ENCODE measurements around the gene AKR1C3. TPM values are rescaled to one million over a fixed set of nuclear protein-coding genes. Genes with fewer than 3 reads are reported as not detected.
"Not testable (repeated sequence)": the region's sequence is repeated elsewhere in the genome, so short reads cannot be mapped to it uniquely, and the experiment has no call there.

The AKR1C3 gene
- total RNA-seq, 1 donor from 2014 or later = 23.2 TPM

- DNase-seq = no peak
- intact Hi-C loops (cut with micrococcal nuclease) = no loop called here
- no peak for ATAC-seq
These were observed 14.4 kb upstream of the AKR1C3 start for GRCh38 chr10:5079836-5080235.

- no peak for ATAC-seq
- intact Hi-C loops (cut with micrococcal nuclease) = no loop called here
These were observed 13.1 kb upstream of the AKR1C3 start for GRCh38 chr10:5081091-5081490.

DNA sequence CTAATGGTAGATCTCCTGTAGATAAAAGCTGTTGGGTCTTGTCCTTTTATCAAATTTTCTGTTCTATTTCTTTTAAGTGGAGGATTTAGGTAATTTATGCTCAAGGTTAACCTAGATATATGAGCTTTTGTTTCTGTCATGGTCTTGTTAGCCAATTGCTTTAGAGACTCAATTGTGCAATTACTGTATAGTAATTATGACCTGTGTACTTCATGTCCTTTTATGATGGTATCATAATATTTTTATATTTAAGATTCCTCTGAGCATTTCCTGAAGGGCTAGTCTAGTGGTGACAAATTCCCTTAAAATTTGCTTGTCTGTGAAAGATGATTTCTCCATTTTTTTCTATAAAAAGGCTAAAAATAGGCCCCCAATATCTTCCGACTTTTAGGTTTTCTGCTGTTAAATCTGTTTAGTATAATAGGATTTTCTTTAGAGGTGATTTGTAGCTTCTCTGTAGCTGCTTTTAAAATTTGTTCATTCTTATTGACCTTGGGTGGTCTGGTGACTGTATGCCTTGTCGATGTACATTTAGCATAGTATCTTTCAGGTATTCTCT is 5.4 kb upstream of the AKR1C3 start:
- intact Hi-C loops (cut with micrococcal nuclease) = no loop called here
- ATAC-seq (no peak), DNase-seq (no peak)

More at GRCh38 chr10:5081091-5081490, 13.1 kb upstream of the AKR1C3 start:
- DNase-seq = no peak

- no peak for ATAC-seq
- intact Hi-C loops (cut with micrococcal nuclease) = loop anchor here (10.0 kb wide), 1 partner anchor 245 kb away; no protein-coding TSS in a partner anchor
- DNase-seq = no peak
These were observed 4.3 kb upstream of the AKR1C3 start for GRCh38 chr10:5089865-5090264.

DNA sequence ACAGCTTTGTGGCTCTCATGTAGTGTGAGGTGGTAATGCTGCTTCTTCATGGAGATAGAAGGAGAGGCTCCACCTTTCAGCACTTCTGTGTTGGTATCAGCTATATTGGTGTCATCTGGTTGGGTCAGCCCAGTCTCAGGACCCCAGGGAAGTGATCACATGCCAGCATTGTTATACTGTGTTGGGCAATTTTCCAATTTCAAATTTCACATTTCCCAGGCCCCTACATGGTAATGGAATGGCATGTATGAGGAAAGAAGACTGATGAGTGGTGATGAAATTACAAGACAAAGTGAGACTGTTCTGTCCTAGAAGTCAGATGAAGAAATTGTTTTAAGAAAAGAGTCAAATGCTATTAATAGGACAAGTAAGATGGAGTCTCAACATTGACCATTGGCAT is 3.7 kb upstream of the AKR1C3 start:
- ATAC-seq (no peak), DNase-seq (no peak)
- intact Hi-C loops (cut with micrococcal nuclease) = loop anchor here (10.0 kb wide), 1 partner anchor 246 kb away; no protein-coding TSS in a partner anchor

DNA sequence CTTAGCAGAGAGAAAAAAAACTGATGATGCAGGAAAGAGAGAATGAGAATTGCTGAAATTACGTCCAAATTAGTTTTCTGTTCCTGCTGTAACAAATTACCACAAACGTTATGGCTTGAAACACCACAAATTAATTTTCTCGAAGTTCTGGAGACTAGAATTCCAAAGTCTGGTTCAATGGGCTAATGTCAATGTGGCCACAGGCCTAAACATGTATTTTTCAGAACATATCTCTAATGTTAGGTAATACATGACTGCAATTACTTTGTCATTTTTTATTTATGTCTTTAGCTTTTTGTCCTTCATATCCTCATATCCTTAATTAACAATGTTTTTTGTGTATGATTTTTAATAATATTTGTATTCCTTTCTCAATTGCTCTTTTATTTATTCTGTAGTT is 3.0 kb upstream of the AKR1C3 start:
- DNase-seq (no peak), ATAC-seq (no peak)
- intact Hi-C loops (cut with micrococcal nuclease) = loop anchor here (10.0 kb wide), 1 partner anchor 246 kb away; no protein-coding TSS in a partner anchor

DNA sequence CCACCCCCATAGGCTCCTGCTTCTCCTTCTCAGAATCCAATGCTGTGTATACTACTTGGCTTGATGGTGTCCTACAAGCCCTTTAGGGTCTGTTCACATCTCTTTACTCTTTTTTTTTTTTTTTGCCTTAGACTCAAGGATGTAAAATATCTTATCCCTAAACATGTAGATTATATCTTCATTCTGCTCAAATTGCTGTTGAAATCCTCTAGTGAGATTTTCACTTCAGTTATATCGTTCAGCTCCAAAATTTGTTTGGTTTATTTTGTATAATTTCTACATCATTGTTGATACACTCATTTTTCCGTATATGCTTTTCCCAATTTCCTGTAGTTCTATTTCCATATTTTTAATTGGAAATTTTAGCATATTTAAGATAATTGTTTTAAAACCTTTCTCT is 1.8 kb upstream of the AKR1C3 start:
- no peak for ATAC-seq
- no peak for DNase-seq
- intact Hi-C loops (cut with micrococcal nuclease) = loop anchor here (10.0 kb wide), 1 partner anchor 248 kb away; no protein-coding TSS in a partner anchor

GRCh38 chr10:5092848-5093790 is 1.1 kb upstream of the AKR1C3 start:
- intact Hi-C loops (cut with micrococcal nuclease) = loop anchor here (10.0 kb wide), 1 partner anchor 248 kb away; no protein-coding TSS in a partner anchor
- no peak for ATAC-seq

GRCh38 chr10:5095687-5096086 is 1.5 kb downstream of the AKR1C3 start:
- DNase-seq = no peak
- peak; percentile 21 for ATAC-seq
- intact Hi-C loops (cut with micrococcal nuclease) = loop anchor here (10.0 kb wide), 1 partner anchor 251 kb away; no protein-coding TSS in a partner anchor

More at GRCh38 chr10:5092848-5093790, 1.1 kb upstream of the AKR1C3 start:
- DNase-seq = no peak

GRCh38 chr10:5096108-5096507 is 1.9 kb downstream of the AKR1C3 start:
- DNase-seq (no peak), ATAC-seq (no peak)
- intact Hi-C loops (cut with micrococcal nuclease) = loop anchor here (10.0 kb wide), 1 partner anchor 251 kb away; no protein-coding TSS in a partner anchor

DNA sequence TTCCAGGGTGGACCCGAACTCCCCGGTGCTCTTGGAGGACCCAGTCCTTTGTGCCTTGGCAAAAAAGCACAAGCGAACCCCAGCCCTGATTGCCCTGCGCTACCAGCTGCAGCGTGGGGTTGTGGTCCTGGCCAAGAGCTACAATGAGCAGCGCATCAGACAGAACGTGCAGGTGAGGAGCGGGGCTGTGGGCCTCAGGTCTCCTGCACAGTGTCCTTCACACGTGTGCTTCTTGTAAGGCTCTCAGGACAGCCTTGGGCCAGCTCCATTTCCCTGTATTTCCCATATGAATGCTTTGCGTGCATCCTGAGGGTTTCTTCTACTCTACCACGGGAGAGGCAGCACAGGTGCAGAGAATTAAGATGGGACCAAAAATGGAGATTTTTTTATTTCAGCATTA is 8.3 kb downstream of the AKR1C3 start:
- intact Hi-C loops (cut with micrococcal nuclease); DNase-seq; ATAC-seq: not testable (repeated sequence)

DNA sequence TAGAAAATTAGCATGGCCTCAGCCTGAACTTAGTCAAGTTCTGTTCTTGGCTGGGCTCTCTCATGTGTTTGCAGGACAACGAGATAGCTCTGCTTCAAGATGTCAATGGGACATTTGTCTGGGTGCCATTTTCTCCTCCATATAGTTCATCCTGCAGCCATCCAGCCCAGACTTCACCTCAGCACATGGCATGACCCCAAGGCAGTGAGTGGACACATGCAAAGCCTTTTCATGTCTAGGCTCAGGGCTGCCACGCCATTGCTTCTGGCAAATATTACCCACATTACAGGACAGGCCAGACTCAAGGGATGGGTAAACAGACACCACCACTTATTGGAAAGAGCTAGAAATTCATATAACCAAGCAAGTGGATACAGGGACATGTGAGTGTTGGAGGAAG is 9.3 kb downstream of the AKR1C3 start:
- intact Hi-C loops (cut with micrococcal nuclease) = no loop called here
- DNase-seq = no peak
- ATAC-seq = no peak

DNA sequence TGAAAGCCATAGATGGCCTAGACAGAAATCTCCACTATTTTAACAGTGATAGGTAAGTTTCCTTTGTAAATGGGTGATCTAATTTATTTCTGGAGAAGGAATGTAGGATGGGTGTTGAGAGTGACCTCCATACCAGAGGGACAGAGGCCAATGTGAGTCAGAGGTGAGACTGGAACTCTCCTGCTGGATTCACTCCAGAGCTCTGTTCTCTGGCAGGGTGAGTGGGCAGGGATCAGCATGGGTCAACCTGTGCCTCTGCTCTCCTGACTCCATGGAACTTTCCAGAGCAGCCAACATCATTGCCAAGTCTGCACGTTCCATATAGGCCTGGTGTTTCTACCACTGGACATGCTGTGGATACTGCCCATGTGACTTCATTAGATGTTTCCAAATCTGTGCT is 11.4 kb downstream of the AKR1C3 start:
- DNase-seq = no peak

GRCh38 chr10:5106553-5106952 is 12.3 kb downstream of the AKR1C3 start:
- ATAC-seq = no peak
- no peak for DNase-seq
- intact Hi-C loops (cut with micrococcal nuclease) = no loop called here

More for the DNA sequence above, 11.4 kb downstream of the AKR1C3 start:
- intact Hi-C loops (cut with micrococcal nuclease) = no loop called here
- no peak for ATAC-seq

DNA sequence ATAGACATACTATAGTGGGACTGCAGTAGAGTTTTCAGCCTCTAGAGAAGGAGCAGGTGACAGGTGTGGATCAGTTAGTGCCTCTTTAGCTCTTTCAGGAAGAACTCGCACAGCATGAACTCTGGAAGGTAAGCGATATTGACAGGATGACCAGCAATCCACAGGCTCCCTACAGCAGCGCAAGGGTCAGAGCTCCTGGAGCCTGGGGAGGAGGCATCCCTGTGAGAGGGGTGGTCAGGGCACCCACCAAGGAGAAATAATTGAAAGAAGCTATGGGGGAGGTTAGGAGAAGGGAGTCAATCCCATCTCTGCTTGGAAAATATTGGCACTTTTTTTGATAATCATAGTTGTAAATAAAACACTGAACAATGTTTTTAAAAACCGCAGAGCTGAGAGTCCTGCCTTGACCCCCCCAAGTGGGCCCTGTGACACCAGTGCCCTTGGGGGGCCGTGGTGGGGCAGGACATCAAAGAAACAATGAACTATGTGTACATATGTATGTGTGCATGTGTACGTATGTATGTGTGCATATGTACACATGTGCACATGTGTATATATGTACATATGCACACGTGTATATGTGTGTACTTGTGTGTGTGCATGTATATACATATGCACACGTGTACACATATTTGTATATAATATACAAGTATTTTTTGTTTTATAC is 13.8 kb downstream of the AKR1C3 start:
- no peak for ATAC-seq
- intact Hi-C loops (cut with micrococcal nuclease) = no loop called here
- no peak for DNase-seq

GRCh38 chr10:5108658-5109416 is 14.6 kb downstream of the AKR1C3 start:
- no peak for ATAC-seq

DNA sequence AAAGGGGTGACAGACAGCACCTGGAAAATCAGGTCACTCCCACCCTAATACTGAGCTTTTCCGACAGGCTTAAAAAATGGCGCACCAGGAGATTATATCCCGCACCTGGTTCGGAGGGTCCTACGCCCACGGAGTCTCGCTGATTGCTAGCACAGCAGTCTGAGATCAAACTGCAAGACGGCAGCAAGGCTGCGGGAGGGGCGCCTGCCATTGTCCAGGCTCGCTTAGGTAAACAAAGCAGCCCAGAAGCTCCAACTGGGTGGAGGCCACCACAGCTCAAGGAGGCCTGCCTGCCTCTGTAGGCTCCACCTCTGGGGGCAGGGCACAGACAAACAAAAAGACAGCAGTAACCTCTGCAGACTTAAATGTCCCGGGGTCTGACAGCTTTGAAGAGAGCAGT is 15.6 kb downstream of the AKR1C3 start:
- ATAC-seq; DNase-seq; intact Hi-C loops (cut with micrococcal nuclease): not testable (repeated sequence)

More at GRCh38 chr10:5108658-5109416, 14.6 kb downstream of the AKR1C3 start:
- no peak for DNase-seq
- intact Hi-C loops (cut with micrococcal nuclease) = no loop called here

DNA sequence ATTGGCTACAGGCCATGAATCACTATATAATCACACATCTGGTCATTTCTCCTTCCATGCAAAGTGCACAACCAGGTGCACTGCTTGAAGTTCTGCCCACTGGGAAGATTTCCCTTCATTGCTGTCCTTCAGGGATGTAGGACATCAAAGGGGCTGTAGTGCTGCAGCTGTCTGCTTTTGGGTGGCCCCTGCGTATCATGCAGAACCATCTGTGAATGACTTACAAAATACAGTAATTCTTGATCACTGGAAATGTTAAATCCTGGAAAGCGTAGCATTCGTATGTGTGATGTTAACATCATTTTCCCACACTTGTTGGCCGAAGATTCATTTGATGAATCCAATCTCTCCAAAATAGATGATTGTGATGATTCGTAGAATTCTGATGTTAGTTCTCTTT is 22.4 kb downstream of the AKR1C3 start:
- intact Hi-C loops (cut with micrococcal nuclease) = no loop called here
- ATAC-seq (no peak), DNase-seq (no peak)

DNA sequence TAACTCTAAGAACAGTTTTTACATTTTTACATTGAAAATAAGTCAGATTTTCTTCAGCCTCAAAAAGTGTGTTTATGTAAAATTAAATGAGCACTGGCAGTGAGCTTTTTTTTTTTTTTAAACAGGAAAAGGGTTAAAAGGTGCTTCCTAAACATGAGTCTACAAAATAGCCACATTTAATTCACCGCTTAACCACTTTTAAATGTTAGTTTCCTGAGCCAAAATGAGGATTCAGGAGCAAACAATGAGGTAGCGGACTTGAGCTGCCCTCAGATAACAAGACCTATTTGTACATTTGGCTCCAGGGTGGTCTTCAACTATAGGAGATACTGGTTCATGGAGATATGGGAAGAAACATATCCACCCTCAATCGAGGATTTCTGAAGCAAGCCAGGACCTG is 22.8 kb downstream of the AKR1C3 start:
- ATAC-seq = no peak
- intact Hi-C loops (cut with micrococcal nuclease) = no loop called here
- DNase-seq = no peak
